ENCODE measurements around the gene SERINC2. TPM values are rescaled to one million over a fixed set of nuclear protein-coding genes. Genes with fewer than 3 reads are reported as not detected.

Gene SERINC2
- polyA plus RNA-seq, 1 donor (not counting 4 experiments of a cell fraction or from before 2014, with no cell fraction given), result 171 TPM

DNA sequence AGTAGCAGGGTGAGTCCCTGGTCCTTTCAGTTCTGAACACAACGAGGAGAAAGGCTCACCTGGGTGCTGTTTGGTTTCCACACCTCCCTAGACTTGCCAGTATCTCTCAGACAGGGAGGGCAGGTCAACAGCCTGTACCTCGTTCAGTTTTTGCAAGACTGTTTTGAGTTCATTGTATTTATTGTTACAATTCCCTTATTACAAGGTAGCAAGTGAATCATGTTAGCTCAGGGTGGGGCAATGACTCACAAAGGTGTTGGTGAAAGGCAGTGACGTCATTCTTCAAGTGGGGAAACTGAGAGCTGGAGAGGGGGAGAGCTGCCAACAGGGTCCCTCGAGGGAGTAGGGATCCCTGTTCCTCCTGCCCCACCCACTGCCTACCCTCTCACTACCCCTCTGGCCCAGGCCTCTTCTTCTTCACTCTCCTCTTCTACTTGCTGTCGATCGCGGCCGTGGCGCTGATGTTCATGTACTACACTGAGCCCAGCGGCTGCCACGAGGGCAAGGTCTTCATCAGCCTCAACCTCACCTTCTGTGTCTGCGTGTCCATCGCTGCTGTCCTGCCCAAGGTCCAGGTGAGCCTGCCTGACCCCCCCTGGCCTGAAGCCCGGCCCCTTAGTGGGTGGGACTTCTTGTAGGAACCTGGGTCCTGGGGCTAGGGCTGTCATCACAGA lies 13.4 kb downstream of the SERINC2 start:
- Histone ChIP-seq H4K20me1 (ENCODE audit: control insufficient read depth, extremely low read depth, insufficient read depth, low read length) (peaks cover 6% of the 10 kb centered on the region), H3K4me1 (ENCODE audit: control insufficient read depth, extremely low read depth, insufficient read depth, low read length) (peaks cover 40% of the 10 kb centered on the region), H3K79me2 (ENCODE audit: control insufficient read depth, insufficient read depth, low read length) (peaks cover 53% of the 10 kb centered on the region), H3K27ac (ENCODE audit: control insufficient read depth, insufficient read depth, low read length) (peak overlapping the region; percentile 71), H3K9ac (ENCODE audit: control insufficient read depth, extremely low read depth, insufficient read depth, low read length) (peak overlapping the region; percentile 49), H3K4me2 (ENCODE audit: control insufficient read depth, extremely low read depth, insufficient read depth, low read depth, low read length) (no peak overlapping the region), H3K9me3 (ENCODE audit: control insufficient read depth, low read depth, low read length) (no peaks in the 10 kb centered on the region), H3K4me3 (ENCODE audit: control insufficient read depth in 2 of 3, extremely low read depth in 1 of 3, insufficient read depth in 2 of 3, low read depth in 1 of 3, low read length in 3 of 3) (no peak overlapping the region), H3K36me3 (ENCODE audit: control insufficient read depth in 2 of 2, extremely low read depth in 1 of 2, insufficient read depth in 2 of 2, low read length in 2 of 2) (peaks cover 62 to 72% of the 10 kb centered on the region in 2 experiments), H2AFZ (ENCODE audit: control insufficient read depth, low read length) (no peak overlapping the region), H3K27me3 (ENCODE audit: control insufficient read depth, extremely low read depth, insufficient read depth, low read length) (no peaks in the 10 kb centered on the region), H3K9me1 (ENCODE audit: control insufficient read depth, extremely low read depth, insufficient read depth, low read length) (peaks cover 3% of the 10 kb centered on the region)
- TF ChIP-seq, protein P1, sequence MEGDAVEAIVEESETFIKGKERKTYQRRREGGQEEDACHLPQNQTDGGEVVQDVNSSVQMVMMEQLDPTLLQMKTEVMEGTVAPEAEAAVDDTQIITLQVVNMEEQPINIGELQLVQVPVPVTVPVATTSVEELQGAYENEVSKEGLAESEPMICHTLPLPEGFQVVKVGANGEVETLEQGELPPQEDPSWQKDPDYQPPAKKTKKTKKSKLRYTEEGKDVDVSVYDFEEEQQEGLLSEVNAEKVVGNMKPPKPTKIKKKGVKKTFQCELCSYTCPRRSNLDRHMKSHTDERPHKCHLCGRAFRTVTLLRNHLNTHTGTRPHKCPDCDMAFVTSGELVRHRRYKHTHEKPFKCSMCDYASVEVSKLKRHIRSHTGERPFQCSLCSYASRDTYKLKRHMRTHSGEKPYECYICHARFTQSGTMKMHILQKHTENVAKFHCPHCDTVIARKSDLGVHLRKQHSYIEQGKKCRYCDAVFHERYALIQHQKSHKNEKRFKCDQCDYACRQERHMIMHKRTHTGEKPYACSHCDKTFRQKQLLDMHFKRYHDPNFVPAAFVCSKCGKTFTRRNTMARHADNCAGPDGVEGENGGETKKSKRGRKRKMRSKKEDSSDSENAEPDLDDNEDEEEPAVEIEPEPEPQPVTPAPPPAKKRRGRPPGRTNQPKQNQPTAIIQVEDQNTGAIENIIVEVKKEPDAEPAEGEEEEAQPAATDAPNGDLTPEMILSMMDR (optimal IDR thresholded peaks at IDR 0.05 in 1 of 3, IDR thresholded peaks at IDR 0.05 in 1 of 3, conservative IDR thresholded peaks at IDR 0.05 in 1 of 3; ENCODE audit: extremely low read depth in 1 of 3, insufficient read depth in 2 of 3, low read length in 3 of 3), result no peak
- TF ChIP-seq EZH2 (IDR thresholded peaks at IDR 0.05; ENCODE audit: low read length), result no peak
- DNase-seq (ENCODE audit: low read depth, low spot score), result peak; percentile 69
- FAIRE-seq, result peak; percentile 71
- dilution Hi-C loops (cut with MboI; ENCODE audit: extremely low pct_ligation_motif_present, low sequenced_read_pairs), result no loop called here

DNA sequence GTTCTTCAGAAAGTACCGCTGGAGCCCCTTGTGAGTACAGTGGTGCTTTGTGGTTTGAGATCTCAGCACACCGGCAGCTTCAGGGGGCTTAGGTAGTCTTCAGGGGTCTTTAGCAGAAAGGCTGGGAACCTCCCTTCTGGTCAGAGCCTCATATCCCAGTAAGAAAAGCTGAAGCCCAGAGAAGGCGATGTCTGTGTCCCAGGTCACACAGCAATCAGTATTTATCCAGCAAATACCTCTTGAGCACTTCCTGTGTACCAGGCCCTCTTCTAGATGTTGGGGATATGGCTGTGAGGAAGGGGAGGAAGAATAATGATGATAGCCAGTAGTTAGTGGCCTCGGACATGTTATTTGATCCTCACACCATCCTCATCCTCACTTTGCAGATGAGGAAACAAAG lies 14.3 kb downstream of the SERINC2 start:
- H3K4me3 ChIP-seq (ENCODE audit: control insufficient read depth in 2 of 3, extremely low read depth in 1 of 3, insufficient read depth in 2 of 3, low read depth in 1 of 3, low read length in 3 of 3), result no peak overlapping the region
- H3K9me1 ChIP-seq (ENCODE audit: control insufficient read depth, extremely low read depth, insufficient read depth, low read length), result peaks cover 3% of the 10 kb centered on the region
- H3K36me3 ChIP-seq (ENCODE audit: control insufficient read depth in 2 of 2, extremely low read depth in 1 of 2, insufficient read depth in 2 of 2, low read length in 2 of 2), result peaks cover 61 to 80% of the 10 kb centered on the region in 2 experiments
- no peak overlapping the region for H3K4me2 ChIP-seq (ENCODE audit: control insufficient read depth, extremely low read depth, insufficient read depth, low read depth, low read length)
- H2AFZ ChIP-seq (ENCODE audit: control insufficient read depth, low read length), result no peak overlapping the region
- H4K20me1 ChIP-seq (ENCODE audit: control insufficient read depth, extremely low read depth, insufficient read depth, low read length), result peaks cover 6% of the 10 kb centered on the region
- dilution Hi-C loops (cut with MboI; ENCODE audit: extremely low pct_ligation_motif_present, low sequenced_read_pairs), result no loop called here
- FAIRE-seq (no peak), DNase-seq (ENCODE audit: low read depth, low spot score) (no peak)
- TF ChIP-seq, protein P1 (optimal IDR thresholded peaks at IDR 0.05 in 1 of 3, IDR thresholded peaks at IDR 0.05 in 1 of 3, conservative IDR thresholded peaks at IDR 0.05 in 1 of 3; ENCODE audit: extremely low read depth in 1 of 3, insufficient read depth in 2 of 3, low read length in 3 of 3), result no peak
- peaks cover 51% of the 10 kb centered on the region for H3K79me2 ChIP-seq (ENCODE audit: control insufficient read depth, insufficient read depth, low read length)
- no peak overlapping the region for H3K27ac ChIP-seq (ENCODE audit: control insufficient read depth, insufficient read depth, low read length)
- H3K4me1 ChIP-seq (ENCODE audit: control insufficient read depth, extremely low read depth, insufficient read depth, low read length), result peaks cover 33% of the 10 kb centered on the region
- H3K27me3 ChIP-seq (ENCODE audit: control insufficient read depth, extremely low read depth, insufficient read depth, low read length), result no peaks in the 10 kb centered on the region
- H3K9me3 ChIP-seq (ENCODE audit: control insufficient read depth, low read depth, low read length), result no peaks in the 10 kb centered on the region
- no peak overlapping the region for H3K9ac ChIP-seq (ENCODE audit: control insufficient read depth, extremely low read depth, insufficient read depth, low read length)
